Transverse colon (tissue), 4 donors: ENCODE measurements around the gene SLIT3. TPM values are rescaled to one million over a fixed set of nuclear protein-coding genes. Genes with fewer than 3 reads are reported as not detected.
A peak's percentile ranks its signal among the peaks of the same experiment; 100 is the strongest.

Source experiments
- DNase-seq: peaks from one replicate; pipeline ENCODE4 v3.0.0-alpha.2; 2019
- H3K27ac ChIP-seq, 4 donors: fragments of 200-600 bp; sonication (generic); 2 replicates each; pipeline ENCODE4 v1.5.1; 2016 to 2018; ENCODE audit warnings: inconsistent platforms in 4 of 4
- H3K27me3 ChIP-seq: fragments of 200-600 bp; sonication (generic); 2 replicates; pipeline ENCODE4 v1.5.1; 2017; ENCODE audit warnings: inconsistent platforms
- H3K36me3 ChIP-seq, 4 donors: fragments of 200-600 bp; sonication (generic); 2 replicates each; pipeline ENCODE4 v1.5.1; 2017 to 2019; ENCODE audit warnings: inconsistent platforms in 4 of 4
- H3K4me1 ChIP-seq, 4 donors: fragments of 200-600 bp; sonication (generic); 2 replicates each; pipeline ENCODE4 v1.5.1; 2017 to 2020; ENCODE audit warnings: inconsistent platforms in 4 of 4
- H3K4me3 ChIP-seq, 4 donors: fragments of 200-600 bp; sonication (generic); 1 replicate in 1 of 4; 2 replicates in 3 of 4; pipeline versions ENCODE4 v1.5.1 to v1.6.1; 2017 to 2019; ENCODE audit warnings: inconsistent platforms in 4 of 4
- H3K9me3 ChIP-seq, 2 donors: fragments of 200-600 bp; sonication (generic); 2 replicates each; pipeline ENCODE4 v1.5.1; 2017 to 2019; ENCODE audit warnings: inconsistent platforms in 2 of 2
- EP300 ChIP-seq: sonication (generic); formaldehyde crosslinking; IDR thresholded peaks from one replicate; pipeline ENCODE4 v1.6.1; 2017; ENCODE audit warnings: antibody characterized with exemption, low read depth
- POLR2A ChIP-seq: fragments of 450-650 bp; IDR thresholded peaks from one replicate; pipeline ENCODE4 v1.6.1; 2016; ENCODE audit warnings: antibody characterized with exemption, mild to moderate bottlenecking, moderate library complexity
- POLR2AphosphoS5 ChIP-seq, 3 donors: sonication (generic); formaldehyde crosslinking; IDR thresholded peaks; one replicate each; pipeline ENCODE4 v1.6.1; 2016; ENCODE audit warnings: antibody characterized with exemption in 3 of 3
- WGBS, 2 donors: methylation state at CpG; one replicate each; pipeline ENCODE4 v1.1.5; 2018; ENCODE audit warnings: low coverage in 1 of 2; 5-methylcytosine and 5-hydroxymethylcytosine counted together
- in situ Hi-C, 4 donors: fragments of 200-750 bp; cut with MboI; loops; one replicate each; pipeline versions ENCODE4 v1.15.0 to v1.15.1; 2017; ENCODE audit warnings: low sequenced_read_pairs in 3 of 4, low pct_ligation_motif_present in 1 of 4, low pct_unique_long_range_greater_than_20kb in 1 of 4
- intact Hi-C: fragments of 100-400 bp; cut with DNase I; formaldehyde crosslinking; loops from one replicate; pipeline ENCODE4 v1.15.1; 2023; ENCODE audit warnings: low total_unique reads
- small RNA-seq, 4 donors: library from RNA; depleted of rRNA; stranded (forward); fragments of <200 nt; gene quantifications; one replicate each; pipeline ENCODE3, GENCODE V24; 2016
- total RNA-seq, 4 donors: library from RNA; depleted of rRNA; stranded (reverse); fragments of >200 nt; gene quantifications; one replicate each; pipeline ENCODE4 v1.1.0, GENCODE V29; 2016
- TF ChIP-seq, protein P1 (sequence below), 5 experiments: fragments of 200-600 bp in 3 of 5; fragments of 450-650 bp in 2 of 5; sonication (generic) in 3 of 5; IDR thresholded peaks; 1 replicate in 2 of 5; 2 replicates in 3 of 5; pipeline ENCODE4 v1.5.1; 2016 to 2017; ENCODE audit warnings: antibody characterized with exemption in 5 of 5, inconsistent platforms in 3 of 5, mild to moderate bottlenecking in 2 of 5, moderate library complexity in 1 of 5

The SLIT3 gene
- total RNA-seq, 4 donors from 2014 or later: 6.7 to 60.5 (median 9.6) TPM

DNA sequence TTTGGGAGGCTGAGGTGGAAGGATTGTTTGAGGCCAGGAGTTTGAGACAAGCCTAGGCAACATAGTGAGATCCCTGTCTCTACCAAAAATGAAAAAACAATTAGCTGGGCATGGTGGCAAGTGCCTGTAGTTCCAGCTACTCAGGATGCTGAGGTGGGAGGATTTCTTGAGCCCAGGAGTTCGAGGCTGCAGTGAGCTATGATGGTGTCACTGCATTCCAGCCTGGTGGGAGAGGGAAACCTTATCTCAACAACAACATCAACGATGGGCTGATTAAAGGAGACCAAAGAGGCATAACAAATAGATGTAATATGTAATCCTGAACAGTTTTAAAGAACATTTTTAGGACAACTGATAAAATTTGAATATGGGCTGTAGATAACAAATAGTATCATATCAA, 687.5 kb downstream of the SLIT3 start:
- intact Hi-C loops: no loop called here
- TF ChIP-seq EP300: no peak
- TF ChIP-seq, protein P1, sequence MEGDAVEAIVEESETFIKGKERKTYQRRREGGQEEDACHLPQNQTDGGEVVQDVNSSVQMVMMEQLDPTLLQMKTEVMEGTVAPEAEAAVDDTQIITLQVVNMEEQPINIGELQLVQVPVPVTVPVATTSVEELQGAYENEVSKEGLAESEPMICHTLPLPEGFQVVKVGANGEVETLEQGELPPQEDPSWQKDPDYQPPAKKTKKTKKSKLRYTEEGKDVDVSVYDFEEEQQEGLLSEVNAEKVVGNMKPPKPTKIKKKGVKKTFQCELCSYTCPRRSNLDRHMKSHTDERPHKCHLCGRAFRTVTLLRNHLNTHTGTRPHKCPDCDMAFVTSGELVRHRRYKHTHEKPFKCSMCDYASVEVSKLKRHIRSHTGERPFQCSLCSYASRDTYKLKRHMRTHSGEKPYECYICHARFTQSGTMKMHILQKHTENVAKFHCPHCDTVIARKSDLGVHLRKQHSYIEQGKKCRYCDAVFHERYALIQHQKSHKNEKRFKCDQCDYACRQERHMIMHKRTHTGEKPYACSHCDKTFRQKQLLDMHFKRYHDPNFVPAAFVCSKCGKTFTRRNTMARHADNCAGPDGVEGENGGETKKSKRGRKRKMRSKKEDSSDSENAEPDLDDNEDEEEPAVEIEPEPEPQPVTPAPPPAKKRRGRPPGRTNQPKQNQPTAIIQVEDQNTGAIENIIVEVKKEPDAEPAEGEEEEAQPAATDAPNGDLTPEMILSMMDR (IDR thresholded peaks at IDR 0.05): no peak
- TF ChIP-seq POLR2AphosphoS5 (IDR thresholded peaks at IDR 0.05): no peak
- no peak for TF ChIP-seq POLR2A
- no peak overlapping the region for H3K4me3 ChIP-seq

DNA sequence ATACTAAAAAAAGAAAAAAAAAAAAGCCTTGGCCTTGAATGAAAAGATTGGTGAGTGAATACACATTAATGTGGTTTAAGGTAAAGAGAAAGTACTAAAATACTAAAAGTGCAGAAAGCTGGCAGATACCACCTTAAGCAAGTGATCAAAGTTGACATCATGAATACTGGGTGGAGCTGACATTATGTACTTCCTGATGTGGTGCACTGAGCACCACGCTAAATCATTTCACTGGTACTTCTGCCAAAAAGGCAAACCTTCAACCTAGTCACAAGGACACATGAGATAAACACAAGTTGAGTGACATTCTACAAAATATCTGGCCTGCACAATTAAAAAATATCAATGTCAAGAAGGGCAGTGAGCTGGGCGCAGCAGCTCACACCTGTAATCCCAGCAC, 687.9 kb downstream of the SLIT3 start:
- DNase-seq: no peak
- in situ Hi-C loops: no loop called here
- H3K4me3 ChIP-seq: no peak overlapping the region
- H3K36me3 ChIP-seq: no peaks in the 10 kb centered on the region
- H3K9me3 ChIP-seq: no peaks in the 10 kb centered on the region
- 39 to 50% methylated on average over 1 to 2 of the region's 2 CpGs for WGBS, 2 donors
- H3K27me3 ChIP-seq: no peaks in the 10 kb centered on the region
- TF ChIP-seq EP300 (no peak), POLR2AphosphoS5 (IDR thresholded peaks at IDR 0.05) (peak in 1 of 3 donors; percentile 59), POLR2A (no peak)
- TF ChIP-seq, protein P1 (IDR thresholded peaks at IDR 0.05): no peak
- peaks cover 0 to 27% (median 6%) of the 10 kb centered on the region in 4 donors for H3K4me1 ChIP-seq
- H3K27ac ChIP-seq: peak overlapping the region; percentile 58 to 76 (median 62)
- intact Hi-C loops: no loop called here

More for the DNA sequence above, 687.5 kb downstream of the SLIT3 start:
- DNase-seq: no peak
- H3K27me3 ChIP-seq: no peaks in the 10 kb centered on the region
- 51% methylated on average over 2 of the region's 2 CpGs; no CpG with 5 or more reads in 1 of the 2 donors for WGBS, 2 donors
- no peaks in the 10 kb centered on the region for H3K36me3 ChIP-seq
- no peaks in the 10 kb centered on the region for H3K9me3 ChIP-seq
- H3K4me1 ChIP-seq: peaks cover 0 to 27% (median 6%) of the 10 kb centered on the region in 4 donors
- peak overlapping the region; percentile 58 to 76 (median 62) for H3K27ac ChIP-seq
- in situ Hi-C loops: no loop called here

DNA sequence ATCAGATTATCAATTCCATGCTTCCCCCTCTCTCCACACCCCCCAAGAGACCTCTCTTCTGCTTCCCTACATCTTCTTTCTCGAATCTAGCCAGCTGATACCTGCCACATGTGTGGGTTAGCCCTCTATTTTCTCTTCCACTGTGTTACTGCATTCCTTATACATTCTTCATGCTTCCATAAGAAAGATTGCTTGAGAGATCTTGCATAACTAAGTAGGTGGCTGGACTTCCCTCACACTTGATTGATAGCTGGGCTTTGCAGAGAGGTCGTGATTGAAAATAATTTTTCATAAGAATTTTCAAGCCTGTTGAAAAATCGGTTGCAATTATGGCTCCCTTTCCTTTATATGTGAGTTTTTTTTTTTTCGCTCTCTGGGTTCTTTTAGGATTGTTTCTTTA, 688.8 kb downstream of the SLIT3 start:
- no peak for DNase-seq
- WGBS, 2 donors: 72 to 86% methylated on average over 4 of the region's 4 CpGs
- in situ Hi-C loops (no loop called here), intact Hi-C loops (no loop called here)
- H3K4me3 ChIP-seq: no peak overlapping the region
- no peaks in the 10 kb centered on the region for H3K36me3 ChIP-seq
- H3K27ac ChIP-seq: peak overlapping the region in 1 of 4 donors; percentile 58
- no peak for TF ChIP-seq POLR2A
- TF ChIP-seq POLR2AphosphoS5 (IDR thresholded peaks at IDR 0.05): no peak
- no peak for TF ChIP-seq EP300
- TF ChIP-seq, protein P1 (IDR thresholded peaks at IDR 0.05): no peak
- H3K9me3 ChIP-seq: no peaks in the 10 kb centered on the region
- no peaks in the 10 kb centered on the region for H3K27me3 ChIP-seq
- peaks cover 0 to 27% (median 6%) of the 10 kb centered on the region in 4 donors for H3K4me1 ChIP-seq

Small RNA genes within 50 kb of the gene (small RNA-seq; reads per million reads assigned to genes)
- gene MIR218-2: 0 reads per million in 4 donors
- 0 to 2.8 (median 0.50) reads per million in 4 donors for gene MIR585
- 0 reads per million in 4 donors for gene RF00019
